ENCODE measurements around the gene ZNF493.

- TF ChIP-seq POLR2A (IDR thresholded peaks at IDR 0.05; ENCODE audit: low read length) (no peak), GATA1 (IDR thresholded peaks at IDR 0.05; ENCODE audit: low read depth, low read length) (no peak)
Observed at GRCh38 chr19:21432590-21432989, 35.7 kb downstream of the ZNF493 start.
